ENCODE measurements around the gene TMEM139.
A peak's percentile ranks its signal among the peaks of the same experiment; 100 is the strongest.
"Not testable (repeated sequence)": the region's sequence is repeated elsewhere in the genome, so short reads cannot be mapped to it uniquely, and the experiment has no call there.

TMEM139 gene

GRCh38 chr7:143289888-143290287, 5.1 kb downstream of the TMEM139 start:
- DNase-seq, result not testable (repeated sequence)

DNA sequence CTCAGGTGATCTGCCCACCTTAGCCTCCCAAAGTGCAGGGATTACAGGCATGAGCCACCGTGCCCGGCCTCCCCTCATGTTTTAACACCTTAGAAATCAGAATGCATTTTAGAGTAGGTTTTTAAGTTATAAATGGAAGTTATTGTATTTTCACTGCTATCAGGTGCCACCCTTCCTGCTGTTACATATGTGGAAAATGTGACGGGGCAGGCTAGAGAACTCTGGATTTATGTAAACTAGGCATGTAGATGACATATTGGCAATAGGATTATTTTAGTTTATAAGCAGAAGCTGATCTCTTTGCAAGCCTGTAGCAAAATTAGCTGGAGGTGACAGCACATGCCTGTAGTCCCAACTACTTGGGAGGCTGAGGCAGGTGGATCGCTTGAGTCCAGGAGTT, 5.5 kb downstream of the TMEM139 start:
- no peak for DNase-seq

GRCh38 chr7:143292876-143293275, 8.1 kb downstream of the TMEM139 start:
- DNase-seq, result no peak

DNA sequence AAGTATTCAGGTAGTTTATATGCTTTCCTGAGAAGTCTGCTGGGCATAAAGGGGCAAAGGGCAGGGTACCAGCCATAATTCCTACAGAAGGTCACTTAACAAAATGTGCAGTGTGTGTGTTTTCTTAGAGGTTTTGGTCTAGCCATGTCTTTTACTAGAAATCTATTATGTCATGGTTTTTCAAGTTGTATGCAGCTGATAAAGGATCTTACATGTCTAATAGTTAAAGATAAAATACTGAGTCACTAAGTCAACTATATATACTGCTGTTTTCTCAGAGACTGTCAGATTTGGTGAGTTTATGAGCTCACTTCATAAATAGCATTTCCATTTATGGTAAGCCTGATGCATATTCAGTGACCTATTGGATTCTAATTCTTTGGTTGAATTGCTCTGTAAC, 11.1 kb downstream of the TMEM139 start:
- DNase-seq, result no peak

GRCh38 chr7:143296686-143297085, 11.9 kb downstream of the TMEM139 start:
- no peak for DNase-seq

DNA sequence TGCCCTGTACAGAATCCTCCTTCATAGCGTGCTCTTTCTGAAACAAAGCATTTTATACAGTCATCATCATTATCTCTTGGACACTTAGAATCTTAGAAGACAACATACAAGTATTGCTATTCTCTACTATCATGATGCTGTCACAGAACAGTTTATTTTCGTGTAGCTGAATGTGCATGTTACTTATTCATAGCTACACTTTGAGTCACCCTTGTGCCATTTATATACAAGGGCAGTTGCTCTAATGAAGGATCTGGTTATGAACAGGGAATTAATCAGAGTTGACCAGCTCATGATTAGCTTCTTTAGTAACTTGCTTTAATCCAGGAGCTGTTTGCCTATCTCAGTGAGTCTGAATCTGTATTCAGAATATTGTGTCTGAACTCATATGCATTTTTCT, 14.6 kb downstream of the TMEM139 start:
- DNase-seq, result no peak

- peak; percentile 12 for DNase-seq
These were observed 15.1 kb downstream of the TMEM139 start for GRCh38 chr7:143299840-143300239.

DNA sequence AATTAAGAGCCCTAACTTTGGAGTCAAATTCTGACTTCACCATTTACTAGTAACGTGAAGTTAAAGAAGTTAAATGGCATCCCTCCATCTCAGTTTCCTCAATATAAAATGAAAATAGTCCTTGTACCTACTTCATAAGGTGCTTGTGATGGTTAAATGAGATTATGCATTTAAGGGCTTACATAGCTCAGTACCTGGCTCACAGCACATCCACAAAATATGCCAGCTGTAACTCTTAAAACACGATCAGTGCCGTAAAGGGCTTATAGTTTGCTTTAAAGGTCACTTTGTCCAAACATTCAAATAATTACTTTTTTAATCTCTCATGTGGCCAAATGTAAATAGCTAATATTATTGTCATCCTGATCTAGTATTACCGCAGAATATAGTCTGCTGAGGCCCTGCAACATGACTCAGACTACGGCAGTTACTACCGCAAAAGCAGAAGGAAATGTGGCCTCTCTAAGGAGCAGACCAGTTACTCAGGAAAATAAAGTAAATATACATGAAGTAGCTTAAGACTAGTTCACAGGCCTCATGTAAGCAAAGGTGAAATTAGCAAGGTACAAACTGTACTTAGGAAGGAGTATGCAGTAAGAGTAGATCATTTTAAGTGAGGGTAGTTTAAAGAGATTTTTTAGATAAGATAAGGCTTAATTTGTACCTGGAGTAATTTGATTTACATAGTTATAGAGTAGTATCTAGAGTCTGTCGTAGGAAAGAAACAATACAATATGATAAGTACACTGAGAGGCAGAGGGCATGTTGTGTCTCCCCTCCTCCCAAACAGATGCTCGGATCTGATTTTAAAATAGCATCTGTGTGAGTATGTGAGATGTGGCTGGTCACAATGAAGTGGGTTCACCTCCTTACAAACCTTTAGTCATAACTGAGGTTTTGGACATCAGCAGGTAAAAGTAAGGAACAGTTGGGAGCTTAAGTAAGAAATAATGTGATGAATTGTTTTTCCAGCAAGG, 16.5 kb downstream of the TMEM139 start:
- DNase-seq, result no peak

DNA sequence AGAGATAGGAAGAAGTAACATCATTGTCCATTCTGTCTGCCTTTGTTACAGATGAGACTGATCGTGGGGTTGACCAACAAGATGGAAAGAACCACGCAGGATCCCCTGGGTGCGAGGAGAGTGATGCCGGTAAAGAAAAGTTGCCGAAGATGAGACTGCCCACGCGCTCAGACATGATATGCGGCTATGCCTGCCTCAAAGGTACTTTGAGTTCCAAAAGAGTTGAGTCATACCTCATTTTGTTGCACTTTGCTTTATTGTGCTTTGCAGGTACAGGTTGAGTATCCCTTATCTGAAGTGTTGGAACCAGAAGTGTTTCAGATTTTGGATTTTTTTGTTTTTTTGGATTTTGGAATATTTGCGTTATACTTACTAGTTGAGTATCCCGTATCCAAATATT, 19.0 kb downstream of the TMEM139 start:
- no peak for DNase-seq

DNA sequence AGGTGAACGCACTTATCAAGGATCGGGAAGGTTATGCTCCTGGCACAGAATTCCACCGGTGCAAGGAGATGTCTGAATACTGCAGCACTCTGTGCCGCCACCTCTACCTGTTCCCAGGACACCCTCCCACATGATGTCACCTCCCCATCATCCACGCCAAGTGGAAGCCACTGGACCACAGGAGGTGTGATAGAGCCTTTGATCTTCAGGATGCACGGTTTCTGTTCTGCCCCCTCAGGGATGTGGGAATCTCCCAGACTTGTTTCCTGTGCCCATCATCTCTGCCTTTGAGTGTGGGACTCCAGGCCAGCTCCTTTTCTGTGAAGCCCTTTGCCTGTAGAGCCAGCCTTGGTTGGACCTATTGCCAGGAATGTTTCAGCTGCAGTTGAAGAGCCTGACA, 20.2 kb downstream of the TMEM139 start:
- no peak for DNase-seq

GRCh38 chr7:143305423-143306070, 20.8 kb downstream of the TMEM139 start:
- DNase-seq, result no peak

DNA sequence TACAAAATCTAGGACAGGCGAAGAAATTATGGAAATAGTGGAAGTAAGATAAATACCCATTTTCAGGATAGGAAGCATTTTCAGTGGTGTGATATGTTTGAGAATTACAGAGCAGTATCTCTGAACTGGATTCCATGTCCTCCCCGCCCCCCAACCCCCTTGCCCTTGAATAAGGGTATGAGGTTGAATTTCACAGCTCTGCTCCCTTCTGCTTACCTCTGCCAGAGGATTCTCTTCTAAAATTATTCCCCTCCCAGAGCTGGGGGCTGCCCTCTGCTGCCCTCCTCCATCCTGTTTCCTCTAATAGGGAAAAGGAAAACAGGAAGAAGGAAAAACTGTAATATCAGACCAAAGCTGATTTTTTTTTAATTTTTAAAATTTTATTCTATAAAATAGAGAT, 23.9 kb downstream of the TMEM139 start:
- DNase-seq, result no peak

DNA sequence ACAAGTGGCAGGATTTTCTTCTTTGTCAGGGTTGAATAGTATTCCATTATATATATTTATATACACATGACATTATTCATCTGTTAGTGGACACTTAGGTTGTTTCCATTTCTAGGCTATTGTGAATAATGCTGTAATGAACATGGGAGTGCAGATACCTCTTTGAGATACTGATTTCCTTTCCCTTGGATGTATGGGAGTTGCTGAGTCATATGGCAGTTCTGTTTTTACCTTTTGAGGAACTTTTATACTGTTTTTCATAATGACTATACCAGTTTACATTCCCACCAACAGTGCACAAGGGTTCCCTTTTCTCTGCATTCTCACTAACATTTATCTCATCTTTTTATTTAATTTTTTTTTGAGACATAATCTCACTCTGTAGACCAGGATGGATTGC, 29.4 kb downstream of the TMEM139 start:
- DNase-seq, result no peak

GRCh38 chr7:143315776-143316175, 31.0 kb downstream of the TMEM139 start, which contains the start of gene CLCN1:
TSS of gene CLCN1 (plus strand) at chr7:143316111. CDS start at chr7:143316213, 102 bp downstream.
- no peak for DNase-seq

DNA sequence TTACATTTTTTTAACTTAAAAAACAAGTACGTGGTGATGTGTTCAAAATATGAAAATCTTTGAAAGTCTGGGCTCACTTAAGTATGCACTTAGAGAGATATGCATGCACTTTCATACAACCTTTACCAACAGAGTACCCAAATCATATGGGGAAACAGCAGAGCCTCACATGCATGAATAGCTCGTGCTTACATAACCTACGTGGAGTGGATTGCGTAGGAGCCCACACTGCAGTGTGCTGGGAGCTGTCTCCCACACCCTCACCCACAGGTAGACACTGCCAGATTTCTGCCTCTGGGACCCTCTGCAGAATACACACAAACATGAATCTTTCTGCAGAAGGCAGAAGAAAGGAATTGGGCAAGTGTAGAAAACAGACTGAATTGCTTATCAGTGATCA, 31.7 kb downstream of the TMEM139 start:
- no peak for DNase-seq

- DNase-seq, result no peak
These were observed 33.9 kb downstream of the TMEM139 start for GRCh38 chr7:143318661-143319060.

DNA sequence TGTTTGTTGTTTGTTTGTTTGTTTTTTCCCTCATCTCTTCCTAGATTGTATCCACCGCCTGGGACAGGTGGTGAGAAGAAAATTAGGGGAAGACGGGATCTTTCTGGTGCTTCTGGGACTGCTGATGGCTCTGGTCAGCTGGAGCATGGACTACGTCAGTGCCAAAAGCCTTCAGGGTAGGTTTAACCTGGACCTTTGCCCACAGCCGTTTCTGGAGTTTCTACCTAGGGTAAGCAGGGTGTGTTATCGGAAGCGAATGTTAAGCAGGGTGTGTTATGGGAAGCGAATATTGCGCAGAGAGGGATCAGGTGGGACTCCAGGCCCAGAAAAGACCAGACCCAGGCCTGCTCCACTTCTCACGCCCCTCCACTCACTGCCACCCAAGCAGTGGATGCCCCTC, 35.9 kb downstream of the TMEM139 start:
- no peak for DNase-seq

- DNase-seq, result no peak
These were observed 36.5 kb downstream of the TMEM139 start for GRCh38 chr7:143321242-143321641.

DNA sequence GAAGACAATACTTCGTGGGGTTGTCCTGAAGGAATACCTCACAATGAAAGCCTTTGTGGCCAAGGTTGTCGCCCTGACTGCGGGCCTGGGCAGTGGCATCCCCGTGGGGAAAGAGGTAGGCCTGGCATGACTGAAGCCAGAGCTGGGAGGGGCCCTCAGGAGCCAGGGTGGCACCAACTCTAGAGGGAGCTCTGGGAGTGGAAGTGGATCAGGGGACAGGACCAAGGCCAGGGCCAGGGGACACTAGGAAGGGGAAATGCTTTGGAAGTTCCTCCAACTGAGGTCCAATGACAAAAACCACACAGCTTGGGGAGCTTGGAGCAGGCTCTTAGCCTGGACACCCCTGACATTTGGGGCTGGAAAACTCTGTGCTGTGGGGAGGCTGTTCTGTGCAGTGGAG, 37.0 kb downstream of the TMEM139 start:
- no peak for DNase-seq

DNA sequence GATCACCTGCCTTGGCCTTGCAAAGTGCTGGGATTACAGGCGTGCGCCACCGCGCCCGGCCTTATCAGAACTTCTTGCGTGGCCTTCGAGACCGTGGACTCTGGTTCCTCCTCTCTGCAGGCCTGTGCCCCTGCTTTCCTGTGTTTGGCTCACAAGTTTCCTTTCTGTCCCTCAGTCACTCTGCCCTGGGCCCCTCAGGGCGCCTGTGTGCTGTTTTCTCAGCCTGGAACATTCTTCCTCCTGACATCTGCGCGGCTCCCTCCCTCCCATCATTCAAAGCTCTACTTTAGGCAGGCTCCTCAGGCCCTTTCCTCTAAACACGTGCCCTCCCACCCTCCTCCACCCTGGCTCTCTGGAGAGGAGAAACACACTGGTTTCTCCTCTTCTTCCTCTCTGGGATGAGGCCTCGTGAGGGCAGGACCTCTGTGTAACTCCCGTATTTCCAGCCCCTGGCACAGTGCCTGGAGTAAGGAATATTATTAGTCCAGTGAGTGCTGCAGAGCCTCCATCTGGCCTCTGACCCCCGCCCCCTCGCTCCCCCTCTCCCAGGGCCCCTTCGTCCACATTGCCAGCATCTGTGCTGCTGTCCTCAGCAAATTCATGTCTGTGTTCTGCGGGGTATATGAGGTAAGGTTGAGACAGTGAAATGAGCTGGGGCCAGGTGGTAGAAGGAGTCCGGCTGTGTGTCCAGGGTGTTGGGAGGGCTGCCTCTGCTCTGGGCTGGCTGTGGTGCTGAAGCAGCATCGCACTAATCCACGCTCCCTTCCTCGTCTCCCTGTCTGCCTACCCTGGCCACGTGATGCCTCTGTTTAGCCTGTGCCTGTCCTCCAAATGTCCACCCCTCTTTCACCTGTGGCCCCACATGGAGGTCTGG, 38.2 kb downstream of the TMEM139 start:
- DNase-seq, result no peak

- DNase-seq, result no peak
These were observed 38.9 kb downstream of the TMEM139 start for GRCh38 chr7:143323653-143324052.

DNA sequence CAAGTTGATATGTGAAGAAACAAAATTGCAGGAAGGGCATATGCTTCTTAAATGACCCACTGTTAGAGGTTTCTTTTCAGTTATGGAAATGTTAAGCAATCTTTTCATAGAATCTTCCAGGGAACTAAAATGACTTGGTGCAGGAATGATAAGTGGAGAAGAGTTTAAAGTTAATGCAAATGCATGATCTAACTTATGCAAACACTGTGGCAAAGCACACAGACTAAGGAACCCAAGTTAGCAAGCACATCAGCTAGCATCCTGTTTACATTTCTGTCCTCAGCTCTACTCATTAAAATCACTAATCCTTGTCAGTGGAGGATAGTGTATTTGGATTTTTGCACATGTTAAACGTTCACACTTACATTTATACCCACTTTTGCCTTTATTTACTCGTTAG, 40.5 kb downstream of the TMEM139 start:
- no peak for DNase-seq

- no peak for DNase-seq
These were observed 43.1 kb downstream of the TMEM139 start for GRCh38 chr7:143327903-143328302.
